Sigmoid colon (tissue), 7 donors: ENCODE measurements around the gene FAP. TPM values are rescaled to one million over a fixed set of nuclear protein-coding genes. Genes with fewer than 3 reads are reported as not detected.

Source experiments
- DNase-seq: peaks from one replicate; pipeline ENCODE4 v3.0.0-alpha.2; 2019
- H3K27ac ChIP-seq, 4 donors: fragments of 200-600 bp; sonication (generic); one replicate each; pipeline ENCODE4 v1.5.1; 2016 to 2019; ENCODE audit warnings: mild to moderate bottlenecking in 1 of 4
- H3K27me3 ChIP-seq, 3 donors: fragments of 200-600 bp; sonication (generic); one replicate each; pipeline ENCODE4 v1.5.1; 2019; ENCODE audit warnings: mild to moderate bottlenecking in 1 of 3
- H3K36me3 ChIP-seq, 4 donors: fragments of 200-600 bp; sonication (generic); one replicate each; pipeline ENCODE4 v1.5.1; 2016 to 2019
- H3K4me1 ChIP-seq, 4 donors: fragments of 200-600 bp; sonication (generic); one replicate each; pipeline ENCODE4 v1.5.1; 2017 to 2019
- H3K4me3 ChIP-seq, 4 donors: fragments of 200-600 bp; sonication (generic); one replicate each; pipeline ENCODE4 v1.5.1; 2017 to 2019; ENCODE audit warnings: mild to moderate bottlenecking in 2 of 4, moderate library complexity in 1 of 4
- H3K9me3 ChIP-seq, 4 donors: fragments of 200-600 bp in 3 of 4; sonication (generic) in 3 of 4; one replicate each; pipeline versions ENCODE4 v1.5.1 to v1.6.1; 2013 to 2019
- CTCF ChIP-seq, 4 experiments: fragments of 450-650 bp in 3 of 4; fragments of 200-600 bp in 1 of 4; IDR thresholded peaks; one replicate each; pipeline ENCODE4 v1.5.1; 2016 to 2019; ENCODE audit warnings: antibody characterized with exemption in 4 of 4, mild to moderate bottlenecking in 3 of 4, moderate library complexity in 2 of 4
- EP300 ChIP-seq, 4 donors: sonication (generic); formaldehyde crosslinking; IDR thresholded peaks; one replicate each; pipeline ENCODE4 v1.6.1; 2017; ENCODE audit warnings: antibody characterized with exemption in 4 of 4
- POLR2A ChIP-seq, 2 donors: fragments of 450-650 bp; IDR thresholded peaks; one replicate each; pipeline ENCODE4 v1.6.1; 2016; ENCODE audit warnings: antibody characterized with exemption in 2 of 2, mild to moderate bottlenecking in 2 of 2, moderate library complexity in 2 of 2
- POLR2AphosphoS5 ChIP-seq, 4 donors: sonication (generic); formaldehyde crosslinking; IDR thresholded peaks; one replicate each; pipeline ENCODE4 v1.6.1; 2017; ENCODE audit warnings: antibody characterized with exemption in 4 of 4
- WGBS, 2 donors: extraction: QIAGEN DNeasy Blood & Tissue Kit; methylation state at CpG; one replicate each; pipeline ENCODE4 v1.1.7; 2013; 5-methylcytosine and 5-hydroxymethylcytosine counted together
- intact Hi-C: fragments of 100-400 bp; cut with DNase I; formaldehyde crosslinking; loops from one replicate; pipeline ENCODE4 v1.15.1; 2023
- polyA plus RNA-seq, 3 donors: library from polyadenylated mRNA; stranded (reverse); fragments of 200-250 nt; gene quantifications; one replicate each; pipeline ENCODE4 v1.2.3, GENCODE V29; 2013
- total RNA-seq, 4 donors: library from RNA; depleted of rRNA; stranded (reverse); fragments of >200 nt; gene quantifications; one replicate each; pipeline ENCODE4 v1.1.0, GENCODE V29; 2016
- donor health status: healthy with polysubstance abuse.
- donor health status: Bipolar disorder and iron deficiency.
- donor health status: healthy.

The FAP gene
- total and polyA plus RNA-seq, 7 donors, result 2.2 to 35.7 (median 20.0) TPM; not detected in 2

GRCh38 chr2:162149940-162150339 is 93.3 kb downstream of the FAP start:
- TF ChIP-seq CTCF (IDR thresholded peaks at IDR 0.05) (no peak), POLR2A (IDR thresholded peaks at IDR 0.05) (no peak), EP300 (IDR thresholded peaks at IDR 0.05) (no peak), POLR2AphosphoS5 (IDR thresholded peaks at IDR 0.05) (no peak)
- intact Hi-C loops, result loop anchor here (5.0 kb wide), 1 partner anchor 152 kb away; no protein-coding TSS in a partner anchor

GRCh38 chr2:162149466-162149865 is 93.8 kb downstream of the FAP start:
- no peak for DNase-seq
- H3K36me3 ChIP-seq, result no peaks in the 10 kb centered on the region
- H3K9me3 ChIP-seq, result no peaks in the 10 kb centered on the region
- H3K4me3 ChIP-seq, result no peak overlapping the region
- H3K27me3 ChIP-seq, result no peaks in the 10 kb centered on the region
- H3K27ac ChIP-seq, result no peak overlapping the region
- TF ChIP-seq CTCF (IDR thresholded peaks at IDR 0.05) (no peak), POLR2A (IDR thresholded peaks at IDR 0.05) (no peak), POLR2AphosphoS5 (IDR thresholded peaks at IDR 0.05) (no peak), EP300 (IDR thresholded peaks at IDR 0.05) (no peak)
- no peaks in the 10 kb centered on the region for H3K4me1 ChIP-seq
- intact Hi-C loops, result no loop called here
- 87 to 88% methylated on average over 2 of the region's 2 CpGs for WGBS, 2 donors

More at GRCh38 chr2:162149940-162150339, 93.3 kb downstream of the FAP start:
- WGBS, 2 donors, result 93 to 97% methylated on average over 8 of the region's 8 CpGs
- Histone ChIP-seq H3K4me3 (no peak overlapping the region), H3K36me3 (no peaks in the 10 kb centered on the region), H3K27ac (no peak overlapping the region), H3K9me3 (no peaks in the 10 kb centered on the region), H3K27me3 (no peaks in the 10 kb centered on the region), H3K4me1 (no peaks in the 10 kb centered on the region)
- no peak for DNase-seq

- DNase-seq, result no peak
- intact Hi-C loops, result no loop called here
- TF ChIP-seq CTCF (IDR thresholded peaks at IDR 0.05), result no peak
- TF ChIP-seq POLR2AphosphoS5 (IDR thresholded peaks at IDR 0.05), result no peak
- no peak for TF ChIP-seq EP300 (IDR thresholded peaks at IDR 0.05)
- no peak for TF ChIP-seq POLR2A (IDR thresholded peaks at IDR 0.05)
- Histone ChIP-seq H3K9me3 (no peaks in the 10 kb centered on the region), H3K36me3 (no peaks in the 10 kb centered on the region), H3K4me3 (no peak overlapping the region), H3K27ac (no peak overlapping the region), H3K27me3 (no peaks in the 10 kb centered on the region), H3K4me1 (no peaks in the 10 kb centered on the region)
- WGBS, 2 donors, result 69 to 74% methylated on average over 3 of the region's 3 CpGs
Measured at GRCh38 chr2:162148956-162149355, 94.3 kb downstream of the FAP start.

GRCh38 chr2:162143969-162144368 is 99.3 kb downstream of the FAP start:
- 91 to 92% methylated on average over 4 of the region's 4 CpGs for WGBS, 2 donors
- no peaks in the 10 kb centered on the region for H3K4me1 ChIP-seq
- no peaks in the 10 kb centered on the region for H3K36me3 ChIP-seq
- no peak for TF ChIP-seq EP300 (IDR thresholded peaks at IDR 0.05)
- no peak for TF ChIP-seq CTCF (IDR thresholded peaks at IDR 0.05)
- TF ChIP-seq POLR2AphosphoS5 (IDR thresholded peaks at IDR 0.05), result no peak
- no peak for TF ChIP-seq POLR2A (IDR thresholded peaks at IDR 0.05)
- no peak for DNase-seq
- H3K27me3 ChIP-seq, result peaks cover 0 to 3% (median 0%) of the 10 kb centered on the region in 3 donors
- no peaks in the 10 kb centered on the region for H3K9me3 ChIP-seq
- no peak overlapping the region for H3K27ac ChIP-seq
- intact Hi-C loops, result no loop called here
- no peak overlapping the region for H3K4me3 ChIP-seq

- no peak overlapping the region for H3K4me3 ChIP-seq
- DNase-seq, result no peak
- no peaks in the 10 kb centered on the region for H3K4me1 ChIP-seq
- intact Hi-C loops, result no loop called here
- no peaks in the 10 kb centered on the region for H3K36me3 ChIP-seq
- no peaks in the 10 kb centered on the region for H3K9me3 ChIP-seq
- TF ChIP-seq EP300 (IDR thresholded peaks at IDR 0.05) (no peak), POLR2A (IDR thresholded peaks at IDR 0.05) (no peak), POLR2AphosphoS5 (IDR thresholded peaks at IDR 0.05) (no peak), CTCF (IDR thresholded peaks at IDR 0.05) (no peak)
- H3K27ac ChIP-seq, result no peak overlapping the region
- peaks cover 0 to 3% (median 0%) of the 10 kb centered on the region in 3 donors for H3K27me3 ChIP-seq
Measured at GRCh38 chr2:162138310-162138709, 104.9 kb downstream of the FAP start.
